Brain microvascular endothelial cell (primary cell): Measurements from ENCODE around the gene CARD8.

Experiments
- DNase-seq: peaks from one replicate; pipeline ENCODE4 v3.0.0-alpha.2; 2020
- H3K27ac ChIP-seq: fragments of 250-450 bp; sonication (Bioruptor Pico); 2 replicates; pipeline ENCODE4 v1.5.1; 2020; ENCODE audit warnings: mild to moderate bottlenecking, moderate library complexity
- H3K27me3 ChIP-seq: fragments of 250-450 bp; sonication (Bioruptor Pico); replicated peaks from 2 replicates; pipeline ENCODE4 v1.5.1; 2020; ENCODE audit warnings: mild to moderate bottlenecking
- H3K36me3 ChIP-seq: fragments of 250-450 bp; sonication (Bioruptor Pico); replicated peaks from 2 replicates; pipeline ENCODE4 v1.5.1; 2020; ENCODE audit warnings: mild to moderate bottlenecking
- H3K4me3 ChIP-seq: 2 replicates; pipeline ENCODE4 v1.5.1; 2011; ENCODE audit warnings: low read depth, mild to moderate bottlenecking, control low read depth, low read length, moderate library complexity
- CTCF ChIP-seq: IDR thresholded peaks from 2 replicates; pipeline ENCODE4 v1.5.1; 2011; ENCODE audit warnings: low read depth, mild to moderate bottlenecking, moderate library complexity, low read length, control low read depth, inconsistent platforms; ENCODE audit errors: missing control alignments
- in situ Hi-C: cut with HindIII; loops from 2 replicates; pipeline ENCODE4 v1.10.0; 2017; ENCODE audit warnings: low sequenced_read_pairs, low pct_ligation_motif_present

CARD8 gene

GRCh38 chr19:48213959-48214358 lies 41.8 kb downstream of the CARD8 start:
- TF ChIP-seq CTCF: no peak
- Histone ChIP-seq H3K4me3 (no peak overlapping the region), H3K27me3 (no peaks in the 10 kb centered on the region), H3K27ac (no peak overlapping the region), H3K36me3 (no peaks in the 10 kb centered on the region)
- peak; percentile 27 for DNase-seq
- in situ Hi-C loops: no loop called here

GRCh38 chr19:48210005-48210404 lies 45.7 kb downstream of the CARD8 start:
- in situ Hi-C loops: no loop called here
- H3K36me3 ChIP-seq: no peaks in the 10 kb centered on the region
- H3K27me3 ChIP-seq: no peaks in the 10 kb centered on the region
- TF ChIP-seq CTCF: no peak
- no peak for DNase-seq
- no peak overlapping the region for H3K27ac ChIP-seq
- no peak overlapping the region for H3K4me3 ChIP-seq

- DNase-seq: no peak
- H3K36me3 ChIP-seq: no peaks in the 10 kb centered on the region
- no peak for TF ChIP-seq CTCF
- in situ Hi-C loops: no loop called here
- no peaks in the 10 kb centered on the region for H3K27me3 ChIP-seq
- H3K27ac ChIP-seq: no peak overlapping the region
- H3K4me3 ChIP-seq: no peak overlapping the region
Observed at GRCh38 chr19:48206397-48207093, 49.2 kb downstream of the CARD8 start.

- TF ChIP-seq CTCF: no peak
- Histone ChIP-seq H3K27ac (peak overlapping the region; percentile 57), H3K36me3 (no peaks in the 10 kb centered on the region), H3K4me3 (peak overlapping the region; percentile 82), H3K27me3 (no peaks in the 10 kb centered on the region)
- in situ Hi-C loops: no loop called here
- peak; percentile 92 for DNase-seq
Observed at GRCh38 chr19:48203794-48204628, 51.7 kb downstream of the CARD8 start.

- no peaks in the 10 kb centered on the region for H3K36me3 ChIP-seq
- in situ Hi-C loops: no loop called here
- peak overlapping the region; percentile 82 for H3K4me3 ChIP-seq
- H3K27ac ChIP-seq: peak overlapping the region; percentile 57
- H3K27me3 ChIP-seq: no peaks in the 10 kb centered on the region
- no peak for TF ChIP-seq CTCF
- DNase-seq: no peak
Observed at GRCh38 chr19:48203222-48203793, 52.4 kb downstream of the CARD8 start.
